MM.1S (cell line): ENCODE results near the gene DIP2C.

Experiments used
- DNase-seq: peaks from one replicate; pipeline ENCODE4 v3.0.0-alpha.2; 2015
- H2AFZ ChIP-seq: fragments of 300-600 bp; sonication (generic); 2 replicates; pipeline ENCODE4 v1.6.0; 2016; ENCODE audit warnings: antibody characterized with exemption, low read length
- H3F3A ChIP-seq: fragments of 300-600 bp; sonication (generic); 2 replicates; pipeline ENCODE4 v1.6.1; 2016; ENCODE audit warnings: mild to moderate bottlenecking, antibody characterized with exemption, low read length, moderate library complexity, mixed read lengths; ENCODE audit not compliant: insufficient read depth
- H3K27ac ChIP-seq: fragments of 300-600 bp; sonication (generic); 2 replicates; pipeline ENCODE4 v1.5.1; 2016; ENCODE audit warnings: mild to moderate bottlenecking, low read length
- H3K27me3 ChIP-seq: fragments of 300-600 bp; sonication (generic); replicated peaks from 2 replicates; pipeline ENCODE4 v1.6.0; 2016; ENCODE audit warnings: low read length; ENCODE audit not compliant: insufficient read depth
- H3K36me3 ChIP-seq: fragments of 300-600 bp; sonication (generic); replicated peaks from 2 replicates; pipeline ENCODE4 v1.6.1; 2016; ENCODE audit warnings: mild to moderate bottlenecking, low read length, mixed read lengths; ENCODE audit not compliant: insufficient read depth
- H3K4me1 ChIP-seq: fragments of 300-600 bp; sonication (generic); 2 replicates; pipeline ENCODE4 v1.6.1; 2016; ENCODE audit warnings: low read length, mixed read lengths
- H3K4me2 ChIP-seq: fragments of 300-600 bp; sonication (generic); 2 replicates; pipeline ENCODE4 v1.6.0; 2016; ENCODE audit warnings: low read depth, low read length
- H3K4me3 ChIP-seq: fragments of 300-600 bp; sonication (generic); 2 replicates; pipeline ENCODE4 v1.5.1; 2016; ENCODE audit warnings: low read length, mixed read lengths
- H3K79me2 ChIP-seq: fragments of 300-600 bp; sonication (generic); 2 replicates; pipeline ENCODE4 v1.6.1; 2016; ENCODE audit warnings: mixed run types, low read length, mixed read lengths
- H3K9ac ChIP-seq: fragments of 300-600 bp; sonication (generic); 2 replicates; pipeline ENCODE4 v1.6.1; 2016; ENCODE audit warnings: low read length, mixed read lengths
- H3K9me2 ChIP-seq: fragments of 300-600 bp; sonication (generic); replicated peaks from 2 replicates; pipeline ENCODE4 v1.6.1; 2016; ENCODE audit warnings: mild to moderate bottlenecking, low read length, mixed read lengths; ENCODE audit not compliant: insufficient read depth
- H3K9me3 ChIP-seq: fragments of 300-600 bp; sonication (generic); replicated peaks from 2 replicates; pipeline ENCODE4 v1.6.1; 2016; ENCODE audit warnings: mild to moderate bottlenecking, low read length, mixed read lengths; ENCODE audit not compliant: insufficient read depth
- H4K20me1 ChIP-seq: fragments of 300-600 bp; sonication (generic); 2 replicates; pipeline ENCODE4 v1.6.1; 2016; ENCODE audit warnings: mild to moderate bottlenecking, low read length, moderate library complexity, mixed read lengths; ENCODE audit not compliant: insufficient read depth
- CTCF ChIP-seq: fragments of 300-600 bp; sonication (generic); IDR thresholded peaks from 2 replicates; pipeline ENCODE4 v1.5.1; 2016; ENCODE audit warnings: antibody characterized with exemption, low read length, mixed read lengths
- EZH2 ChIP-seq: fragments of 300-600 bp; sonication (generic); optimal IDR thresholded peaks from 2 replicates; pipeline ENCODE3; 2017; ENCODE audit warnings: low read depth, mild to moderate bottlenecking, antibody characterized with exemption, low read length, mixed read lengths
- EZH2phosphoT487 ChIP-seq: fragments of 300-600 bp; sonication (generic); IDR thresholded peaks from 2 replicates; pipeline ENCODE4 v1.6.1; 2018; ENCODE audit warnings: antibody characterized with exemption, low read length

DIP2C gene

GRCh38 chr10:456486-456885, 233.0 kb downstream of the DIP2C start:
- Histone ChIP-seq H3K9me3 (no peaks in the 10 kb centered on the region), H3K9me2 (no peaks in the 10 kb centered on the region), H3K27me3 (no peaks in the 10 kb centered on the region), H3K27ac (no peak overlapping the region), H3K79me2 (no peaks in the 10 kb centered on the region), H3K4me3 (no peak overlapping the region), H4K20me1 (no peaks in the 10 kb centered on the region), H3K4me2 (no peak overlapping the region), H3K4me1 (peaks cover 18% of the 10 kb centered on the region), H3K9ac (no peak overlapping the region), H3K36me3 (no peaks in the 10 kb centered on the region), H3F3A (peaks cover 4% of the 10 kb centered on the region), H2AFZ (no peak overlapping the region)
- DNase-seq, result no peak
- TF ChIP-seq EZH2 (no peak), EZH2phosphoT487 (no peak), CTCF (no peak)

- H3K4me2 ChIP-seq, result no peak overlapping the region
- H3F3A ChIP-seq, result peaks cover 17% of the 10 kb centered on the region
- TF ChIP-seq EZH2, result no peak
- TF ChIP-seq EZH2phosphoT487, result no peak
- TF ChIP-seq CTCF, result no peak
- H3K36me3 ChIP-seq, result no peaks in the 10 kb centered on the region
- no peaks in the 10 kb centered on the region for H3K79me2 ChIP-seq
- no peak for DNase-seq
- H3K9me2 ChIP-seq, result no peaks in the 10 kb centered on the region
- H3K9ac ChIP-seq, result no peak overlapping the region
- no peak overlapping the region for H2AFZ ChIP-seq
- no peak overlapping the region for H3K4me3 ChIP-seq
- H3K27ac ChIP-seq, result no peak overlapping the region
- H3K9me3 ChIP-seq, result no peaks in the 10 kb centered on the region
- H4K20me1 ChIP-seq, result no peaks in the 10 kb centered on the region
- H3K27me3 ChIP-seq, result no peaks in the 10 kb centered on the region
- H3K4me1 ChIP-seq, result peaks cover 27% of the 10 kb centered on the region
Observed at GRCh38 chr10:454860-455259, 234.6 kb downstream of the DIP2C start.

- no peak overlapping the region for H2AFZ ChIP-seq
- peaks cover 17% of the 10 kb centered on the region for H3F3A ChIP-seq
- no peaks in the 10 kb centered on the region for H4K20me1 ChIP-seq
- no peaks in the 10 kb centered on the region for H3K9me2 ChIP-seq
- H3K9ac ChIP-seq, result no peak overlapping the region
- no peak overlapping the region for H3K27ac ChIP-seq
- H3K9me3 ChIP-seq, result no peaks in the 10 kb centered on the region
- no peak overlapping the region for H3K4me2 ChIP-seq
- no peak for DNase-seq
- H3K4me1 ChIP-seq, result peaks cover 27% of the 10 kb centered on the region
- H3K4me3 ChIP-seq, result no peak overlapping the region
- no peaks in the 10 kb centered on the region for H3K36me3 ChIP-seq
- no peaks in the 10 kb centered on the region for H3K27me3 ChIP-seq
- no peaks in the 10 kb centered on the region for H3K79me2 ChIP-seq
- no peak for TF ChIP-seq CTCF
- TF ChIP-seq EZH2, result no peak
- no peak for TF ChIP-seq EZH2phosphoT487
Observed at GRCh38 chr10:453647-454046, 235.8 kb downstream of the DIP2C start.
